ENCODE data around the gene MYO18B.

MYO18B gene

DNA sequence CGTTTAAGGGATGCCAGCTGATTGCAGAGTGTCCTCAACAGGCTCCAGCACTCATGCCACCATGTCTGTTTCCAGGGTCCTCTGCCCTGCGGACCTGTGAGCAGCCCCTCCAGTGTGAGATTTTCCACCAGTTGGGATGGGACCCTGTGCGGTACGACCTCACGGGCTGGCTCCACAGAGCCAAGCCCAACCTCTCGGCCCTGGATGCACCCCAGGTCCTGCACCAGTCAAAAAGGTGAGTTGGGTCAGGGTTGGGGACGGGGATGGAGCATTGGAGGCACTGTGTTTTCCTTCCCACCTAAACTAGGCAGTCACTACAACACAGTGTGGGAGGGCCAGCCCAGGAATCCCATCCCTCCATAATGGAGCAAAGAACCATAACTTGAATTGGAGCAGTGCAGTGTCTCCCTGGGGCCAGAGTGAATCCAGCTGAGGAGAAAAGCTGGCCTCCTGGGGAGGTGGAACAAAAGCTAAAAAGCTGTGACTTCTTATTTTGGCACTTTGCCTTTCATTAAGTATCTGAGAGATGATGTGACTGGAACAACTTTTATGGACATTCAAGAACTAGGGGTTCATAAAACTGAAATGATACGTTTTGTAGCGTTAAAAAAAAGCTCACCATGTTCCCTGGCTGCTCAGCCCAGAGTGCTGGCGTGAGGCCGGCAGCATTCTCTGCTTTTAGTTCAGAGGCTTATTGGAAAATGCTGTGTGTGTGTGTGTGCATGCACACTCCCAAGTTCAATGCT is 101.8 kb downstream of the MYO18B start:
- TF ChIP-seq, protein P1, sequence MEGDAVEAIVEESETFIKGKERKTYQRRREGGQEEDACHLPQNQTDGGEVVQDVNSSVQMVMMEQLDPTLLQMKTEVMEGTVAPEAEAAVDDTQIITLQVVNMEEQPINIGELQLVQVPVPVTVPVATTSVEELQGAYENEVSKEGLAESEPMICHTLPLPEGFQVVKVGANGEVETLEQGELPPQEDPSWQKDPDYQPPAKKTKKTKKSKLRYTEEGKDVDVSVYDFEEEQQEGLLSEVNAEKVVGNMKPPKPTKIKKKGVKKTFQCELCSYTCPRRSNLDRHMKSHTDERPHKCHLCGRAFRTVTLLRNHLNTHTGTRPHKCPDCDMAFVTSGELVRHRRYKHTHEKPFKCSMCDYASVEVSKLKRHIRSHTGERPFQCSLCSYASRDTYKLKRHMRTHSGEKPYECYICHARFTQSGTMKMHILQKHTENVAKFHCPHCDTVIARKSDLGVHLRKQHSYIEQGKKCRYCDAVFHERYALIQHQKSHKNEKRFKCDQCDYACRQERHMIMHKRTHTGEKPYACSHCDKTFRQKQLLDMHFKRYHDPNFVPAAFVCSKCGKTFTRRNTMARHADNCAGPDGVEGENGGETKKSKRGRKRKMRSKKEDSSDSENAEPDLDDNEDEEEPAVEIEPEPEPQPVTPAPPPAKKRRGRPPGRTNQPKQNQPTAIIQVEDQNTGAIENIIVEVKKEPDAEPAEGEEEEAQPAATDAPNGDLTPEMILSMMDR (IDR thresholded peaks at IDR 0.05; ENCODE audit: control insufficient read depth, insufficient read depth, low read depth, low read length, missing control alignments) = no peak
- no peak for DNase-seq (ENCODE audit: low read depth)
- no peak overlapping the region for H3K4me3 ChIP-seq (ENCODE audit: control insufficient read depth, low read depth, low read length)

- no peak for DNase-seq (ENCODE audit: low read depth)
- TF ChIP-seq, protein P1 (IDR thresholded peaks at IDR 0.05; ENCODE audit: control insufficient read depth, insufficient read depth, low read depth, low read length, missing control alignments) = no peak
Observed at GRCh38 chr22:25844601-25845000, 102.6 kb downstream of the MYO18B start.

DNA sequence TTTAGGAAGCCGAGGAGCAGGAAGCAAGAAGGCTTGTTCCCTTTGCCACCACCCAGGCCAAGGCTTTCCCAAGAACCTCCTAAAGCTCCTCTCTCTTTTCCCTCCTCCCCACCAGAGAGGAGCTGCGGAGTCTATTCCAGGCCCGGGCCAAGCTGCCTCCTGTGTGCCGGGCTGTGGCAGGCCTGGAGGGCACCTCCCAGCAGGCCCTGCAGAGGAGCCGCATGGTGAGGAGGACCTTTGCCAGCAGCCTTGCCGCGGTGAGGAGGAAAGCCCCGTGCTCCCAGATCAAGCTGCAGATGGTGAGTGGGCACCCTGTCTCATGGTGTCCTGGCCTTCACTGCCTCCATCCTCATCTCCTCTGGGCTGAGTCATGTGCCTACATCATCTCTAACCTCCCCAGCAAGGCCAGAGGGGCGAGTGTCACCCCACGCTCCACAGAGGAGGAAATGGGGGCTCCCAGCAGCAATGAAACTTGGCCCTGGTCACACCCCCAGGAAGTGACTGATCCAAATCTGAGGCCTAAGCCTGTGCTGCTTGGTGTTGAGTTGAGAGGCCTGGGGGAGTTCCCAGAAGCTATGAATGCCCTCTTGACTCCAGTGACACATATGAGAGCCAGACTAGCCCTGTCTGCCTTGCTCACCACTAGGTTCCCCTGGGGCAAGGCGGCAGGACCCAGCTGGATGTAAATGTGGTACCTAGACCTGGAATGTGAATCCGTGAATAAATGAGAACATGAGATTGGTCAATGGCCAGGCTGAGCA is 104.2 kb downstream of the MYO18B start:
- H3K4me3 ChIP-seq (ENCODE audit: control insufficient read depth, low read depth, low read length) = no peak overlapping the region
- no peak for DNase-seq (ENCODE audit: low read depth)
- TF ChIP-seq, protein P1 (IDR thresholded peaks at IDR 0.05; ENCODE audit: control insufficient read depth, insufficient read depth, low read depth, low read length, missing control alignments) = no peak

More at GRCh38 chr22:25844601-25845000, 102.6 kb downstream of the MYO18B start:
- H3K4me3 ChIP-seq (ENCODE audit: control insufficient read depth, low read depth, low read length) = no peak overlapping the region

DNA sequence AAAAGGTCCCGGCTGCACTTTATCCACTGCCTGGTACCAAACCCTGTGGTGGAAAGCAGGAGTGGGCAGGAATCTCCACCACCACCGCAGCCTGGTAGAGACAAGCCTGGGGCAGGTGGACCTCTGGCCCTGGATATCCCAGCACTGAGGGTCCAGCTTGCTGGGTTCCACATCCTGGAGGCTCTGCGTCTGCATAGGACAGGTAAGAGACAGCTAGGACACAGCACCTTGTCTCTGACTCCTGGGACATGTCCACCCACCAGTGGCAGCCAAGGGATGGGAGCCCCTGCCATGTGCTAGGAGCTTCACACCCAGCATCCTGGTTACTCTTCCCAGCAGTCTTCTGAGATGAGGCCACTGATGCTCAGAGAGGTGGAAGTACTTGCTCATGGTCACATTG is 105.5 kb downstream of the MYO18B start:
- no peak overlapping the region for H3K4me3 ChIP-seq (ENCODE audit: control insufficient read depth, low read depth, low read length)
- DNase-seq (ENCODE audit: low read depth) = no peak
- TF ChIP-seq, protein P1 (IDR thresholded peaks at IDR 0.05; ENCODE audit: control insufficient read depth, insufficient read depth, low read depth, low read length, missing control alignments) = no peak

DNA sequence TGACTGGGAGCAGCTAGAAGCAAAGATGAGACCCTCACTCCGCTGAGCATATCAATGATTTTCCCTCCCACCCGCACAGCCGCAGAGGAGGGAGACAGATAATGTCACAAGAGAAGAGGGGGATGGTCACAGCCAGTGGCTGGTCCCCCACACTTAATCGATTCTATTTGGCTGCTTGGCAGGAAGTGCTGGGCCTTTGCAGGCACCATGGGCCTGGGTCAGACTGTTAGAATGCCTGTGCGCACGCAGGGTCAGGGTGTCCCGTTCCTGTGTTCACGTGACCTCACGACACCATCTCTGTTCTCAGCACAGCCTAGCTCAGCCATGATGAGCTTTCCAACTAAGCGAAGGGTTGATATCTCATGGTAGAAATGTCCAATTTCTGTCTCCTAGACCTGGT is 107.0 kb downstream of the MYO18B start:
- no peak for DNase-seq (ENCODE audit: low read depth)
- TF ChIP-seq, protein P1 (IDR thresholded peaks at IDR 0.05; ENCODE audit: control insufficient read depth, insufficient read depth, low read depth, low read length, missing control alignments) = no peak
- H3K4me3 ChIP-seq (ENCODE audit: control insufficient read depth, low read depth, low read length) = no peak overlapping the region

DNA sequence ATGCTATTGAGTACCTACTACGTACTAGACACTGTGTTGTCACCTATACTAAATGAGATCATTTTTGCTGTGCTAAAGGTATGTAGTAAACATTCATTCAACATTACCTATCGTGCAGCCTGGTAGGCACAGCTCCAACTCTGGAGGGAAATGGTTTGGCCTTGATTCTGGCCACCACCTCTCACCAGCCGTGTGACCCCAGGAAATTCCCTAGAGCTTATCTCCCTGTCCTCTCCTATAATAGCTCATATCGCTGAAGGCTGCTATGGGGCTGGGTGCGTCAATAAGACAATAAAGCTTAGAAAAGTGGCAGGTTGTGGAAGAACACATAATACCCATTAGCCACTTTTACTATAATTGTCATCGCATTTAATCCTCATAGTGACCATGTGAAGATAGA is 107.5 kb downstream of the MYO18B start:
- no peak overlapping the region for H3K4me3 ChIP-seq (ENCODE audit: control insufficient read depth, low read depth, low read length)
- no peak for DNase-seq (ENCODE audit: low read depth)
- TF ChIP-seq, protein P1 (IDR thresholded peaks at IDR 0.05; ENCODE audit: control insufficient read depth, insufficient read depth, low read depth, low read length, missing control alignments) = no peak

Measured in AG09309 (cell line).